HS-5 (cell line): ENCODE data around the gene RAB3IP.

Experiments used
- DNase-seq: peaks from one replicate; pipeline ENCODE4 v3.0.0-alpha.2; 2012; ENCODE audit warnings: low read depth

RAB3IP gene

DNA sequence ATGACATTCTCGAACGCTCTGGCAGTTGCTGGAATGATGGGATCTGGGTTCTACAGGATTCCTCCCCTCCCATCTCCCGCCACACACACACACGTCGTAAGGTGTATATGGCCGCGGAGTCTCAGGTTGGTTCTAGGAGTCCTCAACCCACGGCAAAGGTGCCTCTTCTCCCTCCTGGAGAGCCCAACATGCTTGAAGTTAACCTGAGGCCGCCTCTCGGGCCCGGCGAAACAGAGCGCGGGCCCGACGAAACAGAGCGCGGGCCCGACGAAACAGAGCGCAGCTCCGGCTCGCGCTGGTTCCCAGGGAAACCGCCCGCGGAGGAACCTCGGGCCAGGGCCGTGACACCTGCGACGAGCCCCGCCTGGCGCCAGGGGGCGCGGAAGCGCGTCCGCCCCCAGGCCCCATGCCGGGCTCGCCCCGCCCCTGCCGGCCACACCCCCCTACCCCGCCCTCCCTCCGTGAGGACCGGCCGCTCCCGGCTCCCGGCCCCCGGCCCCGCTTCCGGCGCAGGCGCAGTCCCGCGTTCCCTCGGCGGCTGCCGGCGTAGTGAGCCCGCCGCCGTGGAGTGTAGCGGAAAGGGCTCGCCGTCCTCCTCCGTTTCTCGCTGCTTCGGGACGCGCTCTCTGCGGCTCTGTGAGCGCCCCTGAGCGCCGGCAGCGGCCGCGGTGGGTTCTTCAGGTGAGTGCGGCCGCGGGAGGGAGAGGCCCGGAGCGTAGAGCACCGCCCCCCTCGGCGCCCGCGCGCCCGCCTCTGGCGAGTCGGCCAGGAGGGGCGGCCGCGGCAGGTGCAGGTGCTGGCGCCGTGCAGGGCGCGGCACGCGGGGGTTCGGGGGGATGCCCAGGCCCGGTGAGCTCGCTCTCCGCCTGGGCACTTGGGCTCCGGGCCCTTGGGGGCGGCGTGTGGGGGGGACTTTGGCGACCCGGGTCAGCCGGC, at the start of gene RAB3IP:
RAB3IP (plus strand) TSS at position 510 of the 936 bp plus-strand sequence. CDS start 16,549 bp downstream, outside the sequence.
- DNase-seq = peak; percentile 34

DNA sequence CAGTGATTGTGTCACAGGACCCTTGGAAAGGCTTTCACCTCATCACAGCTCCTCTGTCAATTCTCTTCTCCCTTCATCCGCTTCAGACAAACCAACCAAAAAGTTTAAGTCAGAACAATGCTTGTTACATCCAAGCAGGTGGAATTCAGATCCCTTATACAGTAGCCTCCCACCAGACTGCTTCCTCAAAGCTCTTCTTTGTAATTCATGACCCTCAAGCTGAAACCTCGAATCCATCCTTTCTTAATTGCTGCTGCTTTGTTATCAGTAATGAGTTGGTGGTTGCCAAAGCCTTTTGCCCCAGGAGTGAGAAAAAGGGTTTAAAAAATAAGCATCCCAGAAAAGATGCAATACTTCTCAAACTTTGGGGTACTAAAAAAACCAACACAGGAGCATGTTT, 49.0 kb upstream of the RAB3IP start:
- DNase-seq = no peak

GRCh38 chr12:69694123-69694522, 44.5 kb upstream of the RAB3IP start:
- no peak for DNase-seq

GRCh38 chr12:69698054-69698453, 40.6 kb upstream of the RAB3IP start:
- DNase-seq = no peak

GRCh38 chr12:69698769-69699540, 39.7 kb upstream of the RAB3IP start, which contains the start of gene BEST3:
TSS of gene BEST3 (minus strand) at chr12:69699303. CDS start at chr12:69697798, 1,505 bp downstream.
- no peak for DNase-seq

GRCh38 chr12:69701826-69702225, 36.8 kb upstream of the RAB3IP start:
- DNase-seq = no peak

DNA sequence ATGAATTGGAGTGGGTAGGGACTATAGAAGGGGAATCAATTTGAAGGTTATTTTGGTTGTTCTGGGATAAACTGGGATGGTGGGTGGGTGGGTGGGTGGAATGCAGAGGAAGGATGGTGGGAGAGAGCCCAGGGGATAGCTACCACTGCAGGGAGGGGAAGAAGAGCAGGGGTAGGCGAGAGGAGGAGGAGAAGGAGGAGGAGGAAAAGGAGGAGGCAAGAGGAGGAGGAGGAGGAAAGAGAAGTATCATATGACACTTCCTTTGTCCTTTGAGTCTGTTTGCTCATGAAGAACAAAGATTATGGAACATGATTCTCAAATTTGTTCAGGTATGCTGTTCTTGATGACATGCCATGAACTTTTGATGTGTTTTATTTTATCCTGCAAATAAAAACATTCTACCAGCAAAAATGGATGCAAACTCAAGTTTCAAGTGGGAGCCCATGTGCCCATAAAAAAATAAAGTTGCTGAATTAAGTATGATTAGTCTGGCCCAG, 35.5 kb upstream of the RAB3IP start:
- DNase-seq = no peak

DNA sequence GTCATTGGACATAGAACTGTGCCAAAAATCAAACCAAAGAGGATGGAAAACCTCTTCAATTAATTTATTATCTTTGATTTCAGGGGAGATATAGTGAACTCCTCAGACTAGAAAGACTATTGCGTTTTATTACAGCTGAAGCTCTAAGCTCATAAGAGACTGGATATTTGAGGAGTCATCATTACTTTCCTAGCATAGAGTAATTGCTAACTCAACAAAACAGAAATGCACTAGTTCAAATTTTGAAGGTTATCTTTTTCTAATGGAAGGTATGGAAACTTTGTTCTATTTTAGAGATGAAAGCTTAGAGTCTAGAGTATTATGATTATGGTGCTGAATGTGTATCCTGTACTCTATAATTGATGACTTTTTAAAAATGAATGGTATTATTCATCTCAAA, 34.3 kb upstream of the RAB3IP start:
- DNase-seq = no peak

GRCh38 chr12:69708649-69709048, 30.0 kb upstream of the RAB3IP start:
- no peak for DNase-seq

DNA sequence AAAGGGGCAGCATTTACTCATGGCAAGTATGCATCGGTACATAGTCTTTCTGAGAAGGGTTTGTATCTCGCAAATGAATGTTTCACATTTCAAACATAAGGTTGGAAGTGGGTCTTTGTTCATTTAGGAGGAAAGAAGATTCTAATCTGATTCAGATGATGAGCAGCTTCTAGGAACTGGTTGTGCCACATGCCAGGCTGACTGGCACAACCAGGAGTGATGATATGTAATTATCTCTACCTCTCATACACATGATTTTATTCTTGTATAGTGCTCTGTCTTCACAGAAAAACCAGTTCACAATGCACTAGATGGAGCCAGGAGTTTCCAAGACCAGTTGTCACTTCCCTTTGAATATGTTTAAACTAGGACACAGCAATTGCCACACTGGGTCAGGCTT, 25.8 kb upstream of the RAB3IP start:
- no peak for DNase-seq

GRCh38 chr12:69714542-69714941, 24.1 kb upstream of the RAB3IP start:
- no peak for DNase-seq

- DNase-seq = no peak
Measured at GRCh38 chr12:69719336-69720316, 19.0 kb upstream of the RAB3IP start.

DNA sequence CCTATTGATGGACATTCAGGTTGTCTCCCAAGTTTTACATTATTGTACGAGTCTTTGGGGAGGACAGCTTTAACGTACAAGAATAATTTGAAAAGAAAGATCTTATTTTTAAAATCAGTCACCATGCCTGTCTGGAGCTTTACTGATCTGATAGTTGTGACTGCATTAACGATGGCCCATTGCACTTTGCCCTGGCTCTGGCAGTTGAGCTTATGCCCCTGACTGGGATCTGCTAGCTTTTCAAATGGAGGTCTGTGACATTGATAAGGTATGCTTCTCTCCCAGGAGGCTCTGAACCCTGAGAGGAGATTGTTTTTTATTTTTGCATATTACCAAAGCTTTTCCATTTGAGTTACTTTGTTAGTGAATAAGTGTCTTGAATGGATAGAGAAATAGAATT, 17.9 kb upstream of the RAB3IP start:
- no peak for DNase-seq

DNA sequence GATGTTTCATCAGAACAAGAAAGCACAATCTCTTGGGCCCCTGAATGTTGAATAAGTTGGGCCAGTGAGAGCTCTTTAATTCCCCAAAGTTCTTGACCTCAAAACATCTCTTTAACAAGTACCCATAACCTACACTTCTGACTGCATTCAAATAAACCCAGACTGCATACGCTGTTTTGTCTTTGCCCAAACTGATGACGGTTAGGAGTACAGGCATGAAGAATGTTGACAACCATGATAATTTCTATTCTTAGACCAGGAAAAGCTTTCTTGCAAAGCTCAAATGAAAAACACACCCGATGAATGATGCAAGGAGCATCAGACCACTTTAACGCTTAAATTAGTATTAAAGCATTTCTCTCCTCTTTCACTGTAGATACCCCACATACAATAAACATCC, 11.7 kb upstream of the RAB3IP start:
- DNase-seq = no peak

- DNase-seq = no peak
Measured at GRCh38 chr12:69732088-69732487, 6.6 kb upstream of the RAB3IP start.

- DNase-seq = no peak
Measured at GRCh38 chr12:69733638-69734037, 5.0 kb upstream of the RAB3IP start.

- peak; percentile 2 for DNase-seq
Measured at GRCh38 chr12:69739287-69740191, 879 bp downstream of the RAB3IP start.

GRCh38 chr12:69744109-69744508, 5.4 kb downstream of the RAB3IP start:
- DNase-seq = no peak

GRCh38 chr12:69751476-69751875, 12.8 kb downstream of the RAB3IP start:
- no peak for DNase-seq

GRCh38 chr12:69755302-69755701, 16.6 kb downstream of the RAB3IP start:
- no peak for DNase-seq
